ENCODE measurements around the gene MYBPC3. TPM values are rescaled to one million over a fixed set of nuclear protein-coding genes. Genes with fewer than 3 reads are reported as not detected.

Gene MYBPC3
- total and polyA plus RNA-seq, 10 of the 15 experiments (the other 5 are each of a cell fraction or from before 2014, with no cell fraction given), result 0.03 to 0.08 (median 0.03) TPM; not detected in 7

GRCh38 chr11:47378010-47378835 lies 25.7 kb upstream of the MYBPC3 start, which contains the start of gene SPI1 (continued):
- TF ChIP-seq, protein P1, sequence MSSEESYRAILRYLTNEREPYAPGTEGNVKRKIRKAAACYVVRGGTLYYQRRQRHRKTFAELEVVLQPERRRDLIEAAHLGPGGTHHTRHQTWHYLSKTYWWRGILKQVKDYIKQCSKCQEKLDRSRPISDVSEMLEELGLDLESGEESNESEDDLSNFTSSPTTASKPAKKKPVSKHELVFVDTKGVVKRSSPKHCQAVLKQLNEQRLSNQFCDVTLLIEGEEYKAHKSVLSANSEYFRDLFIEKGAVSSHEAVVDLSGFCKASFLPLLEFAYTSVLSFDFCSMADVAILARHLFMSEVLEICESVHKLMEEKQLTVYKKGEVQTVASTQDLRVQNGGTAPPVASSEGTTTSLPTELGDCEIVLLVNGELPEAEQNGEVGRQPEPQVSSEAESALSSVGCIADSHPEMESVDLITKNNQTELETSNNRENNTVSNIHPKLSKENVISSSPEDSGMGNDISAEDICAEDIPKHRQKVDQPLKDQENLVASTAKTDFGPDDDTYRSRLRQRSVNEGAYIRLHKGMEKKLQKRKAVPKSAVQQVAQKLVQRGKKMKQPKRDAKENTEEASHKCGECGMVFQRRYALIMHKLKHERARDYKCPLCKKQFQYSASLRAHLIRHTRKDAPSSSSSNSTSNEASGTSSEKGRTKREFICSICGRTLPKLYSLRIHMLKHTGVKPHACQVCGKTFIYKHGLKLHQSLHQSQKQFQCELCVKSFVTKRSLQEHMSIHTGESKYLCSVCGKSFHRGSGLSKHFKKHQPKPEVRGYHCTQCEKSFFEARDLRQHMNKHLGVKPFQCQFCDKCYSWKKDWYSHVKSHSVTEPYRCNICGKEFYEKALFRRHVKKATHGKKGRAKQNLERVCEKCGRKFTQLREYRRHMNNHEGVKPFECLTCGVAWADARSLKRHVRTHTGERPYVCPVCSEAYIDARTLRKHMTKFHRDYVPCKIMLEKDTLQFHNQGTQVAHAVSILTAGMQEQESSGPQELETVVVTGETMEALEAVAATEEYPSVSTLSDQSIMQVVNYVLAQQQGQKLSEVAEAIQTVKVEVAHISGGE (CRISPR knock-in tag; IDR thresholded peaks at IDR 0.05), result no peak
- TF ChIP-seq MEF2A (IDR thresholded peaks at IDR 0.05; ENCODE audit: insufficient read depth, low read depth, low read length), result no peak
- TF ChIP-seq EZH2 (IDR thresholded peaks at IDR 0.05; ENCODE audit: borderline replicate concordance, control insufficient read depth, low read depth, low read length), result no peak
- TF ChIP-seq SMAD5 (IDR thresholded peaks at IDR 0.05; ENCODE audit: low read depth), result peak; percentile 84
- no peak for TF ChIP-seq GABPA (IDR thresholded peaks at IDR 0.05; ENCODE audit: low read depth)
- TF ChIP-seq CBFB (IDR thresholded peaks at IDR 0.05; ENCODE audit: low read depth), result no peak; the same call in 1 of the 2 replicates
- TF ChIP-seq FOXM1 (IDR thresholded peaks at IDR 0.05; ENCODE audit: low read depth, low read length), result no peak
- TF ChIP-seq JUNB (IDR thresholded peaks at IDR 0.05), result peak; percentile 35; the same call in 1 of the 2 replicates
- no peak for TF ChIP-seq SRF (IDR thresholded peaks at IDR 0.05; ENCODE audit: low read depth in 2 of 2, low read length in 2 of 2)
- no peak for TF ChIP-seq REST (IDR thresholded peaks at IDR 0.05; ENCODE audit: low read depth, low read length)
- no peak; the same call in 1 of the 2 replicates for TF ChIP-seq ZBTB40 (IDR thresholded peaks at IDR 0.05; ENCODE audit: borderline replicate concordance)
- no peak for TF ChIP-seq IRF3 (IDR thresholded peaks at IDR 0.05)
- TF ChIP-seq SP1 (IDR thresholded peaks at IDR 0.05; ENCODE audit: low read depth, low read length), result no peak
- TF ChIP-seq MYC (IDR thresholded peaks at IDR 0.05; ENCODE audit: insufficient read depth, insufficient read length, insufficient replicate concordance, low read length, severe bottlenecking), result no peak
- TF ChIP-seq ZBED1 (IDR thresholded peaks at IDR 0.05; ENCODE audit: borderline replicate concordance), result 0 out of 2 replicates have a peak, but pooled peaks have one; percentile 10
- peak; percentile 81 for TF ChIP-seq POLR2AphosphoS2 (IDR thresholded peaks at IDR 0.05; ENCODE audit: low read depth, low read length)
- TF ChIP-seq NFIC (IDR thresholded peaks at IDR 0.05; ENCODE audit: low read depth, low read length), result no peak

All from GM12878 (cell line).